Kidney (tissue), 14 donors: ENCODE results near the gene NRAP. TPM values are rescaled to one million over a fixed set of nuclear protein-coding genes. Genes with fewer than 3 reads are reported as not detected.
A peak's percentile ranks its signal among the peaks of the same experiment; 100 is the strongest.

Source experiments
- DNase-seq, 5 donors: peaks; one replicate each; pipeline ENCODE4 v3.0.0-alpha.2; 2013 to 2020
- FAIRE-seq: peaks from 2 replicates; lab custom pipeline; 2012; peaks lifted over from hg19 to GRCh38; lab: Jason Lieb, UNC
- H3K27ac ChIP-seq, 2 donors: one replicate each; pipeline ENCODE4 v1.7.0; 2013; ENCODE audit warnings: low read depth in 2 of 2, low read length in 2 of 2, inconsistent platforms in 1 of 2
- H3K27me3 ChIP-seq: one replicate; pipeline ENCODE4 v1.7.1; 2013; ENCODE audit warnings: low read length, inconsistent platforms; ENCODE audit not compliant: control insufficient read depth, insufficient read depth
- H3K36me3 ChIP-seq, 3 donors: one replicate each; pipeline versions ENCODE4 v1.7.0 to v1.7.1; 2013; ENCODE audit warnings: low read length in 3 of 3, control low read depth in 1 of 3, inconsistent platforms in 1 of 3; ENCODE audit not compliant: insufficient read depth in 3 of 3, control insufficient read depth in 2 of 3
- H3K4me1 ChIP-seq, 3 donors: one replicate each; pipeline versions ENCODE4 v1.7.0 to v1.7.1; 2013; ENCODE audit warnings: low read length in 3 of 3, inconsistent platforms in 1 of 3, low read depth in 1 of 3; ENCODE audit not compliant: control insufficient read depth in 2 of 3, insufficient read depth in 2 of 3
- H3K4me3 ChIP-seq, 3 donors: one replicate each; pipeline versions ENCODE4 v1.7.0 to v1.8.1; 2013; ENCODE audit warnings: low read length in 3 of 3, control low read depth in 1 of 3, inconsistent platforms in 1 of 3
- H3K9ac ChIP-seq, 3 donors: one replicate each; pipeline versions ENCODE4 v1.7.0 to v1.7.1; 2013; ENCODE audit warnings: low read length in 3 of 3, control low read depth in 1 of 3, inconsistent platforms in 1 of 3
- H3K9me3 ChIP-seq, 3 donors: one replicate each; pipeline versions ENCODE4 v1.7.0 to v1.7.1; 2013; ENCODE audit warnings: low read length in 3 of 3, control low read depth in 1 of 3, inconsistent platforms in 1 of 3; ENCODE audit not compliant: control insufficient read depth in 2 of 3, insufficient read depth in 1 of 3
- intact Hi-C: fragments of 100-400 bp; cut with DNase I; formaldehyde crosslinking; loops from one replicate; pipeline ENCODE4 v1.11.1; 2022
- polyA plus RNA-seq: library from polyadenylated mRNA; stranded (reverse); fragments of 350-450 nt; fragmentation: Illumina TruSeq; extraction: RNeasy Lipid Tissue Mini Kit (QIAGEN cat#74804); gene quantifications from one replicate; pipeline ENCODE4 v1.2.3, GENCODE V29; 2014; ENCODE audit warnings: low read depth, low replicate concordance; ENCODE audit not compliant: insufficient read depth
- total RNA-seq: library from RNA; stranded (reverse); fragmentation: NEBNext Ultra II Directional; extraction: Animal tissue kit (Norgen Biotek cat#: 25700); gene quantifications from one replicate; pipeline ENCODE4 v1.2.1, GENCODE V29; 2021
- TF ChIP-seq, protein P1 (sequence below): IDR thresholded peaks from 3 replicates; pipeline ENCODE4 v1.5.1; 2012; ENCODE audit warnings: mild to moderate bottlenecking, moderate library complexity, borderline replicate concordance; ENCODE audit not compliant: insufficient read depth; ENCODE audit errors: extremely low read depth
- donor health status: control.
- donor health status: control.
- donor health status: control.
- donor health status: control.
- donor health status: control.
- donor health status: DM: yes; HTN: yes; CAD: no.
- donor health status: Normal renal cell carcinoma (clear cell type).

The NRAP gene
- total and polyA plus RNA-seq, 2 donors from 2014 or later, result not detected

DNA sequence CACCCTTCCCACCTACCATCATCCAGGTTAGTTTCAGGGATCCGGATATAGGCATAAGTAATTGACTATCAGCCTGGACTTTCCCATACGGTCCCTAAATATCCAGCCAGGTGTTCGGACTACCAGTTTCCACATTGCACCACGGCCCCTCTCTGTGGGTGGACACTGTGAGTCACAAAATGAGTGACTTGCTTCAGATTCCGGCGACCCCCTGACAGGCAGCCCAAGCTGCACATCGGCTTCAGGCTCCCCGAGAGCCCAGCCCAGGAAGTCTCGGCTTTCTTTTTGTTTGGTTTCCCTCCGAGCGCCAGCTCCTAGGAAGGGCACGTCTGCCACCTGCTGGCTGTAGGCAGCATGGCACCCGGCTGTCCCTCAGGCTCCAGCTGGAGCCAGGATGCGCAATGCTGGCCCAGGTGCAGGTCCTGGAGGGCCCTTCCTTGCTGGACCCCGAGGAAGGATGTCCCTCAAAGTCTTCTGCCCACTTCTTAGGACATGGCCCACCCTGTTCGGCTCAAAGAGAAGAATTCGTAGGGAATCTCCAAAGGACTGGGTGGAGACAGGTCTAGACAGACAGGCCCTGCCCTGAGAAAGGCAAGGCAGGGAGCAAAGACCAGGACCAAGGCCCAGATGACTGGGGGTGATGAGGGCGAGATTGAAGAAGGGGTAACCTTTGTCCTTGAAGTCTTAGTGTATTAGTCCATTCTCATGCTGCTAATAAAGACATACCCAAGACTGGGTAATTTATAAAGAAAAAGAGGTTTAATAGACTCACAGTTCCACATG is 100.3 kb downstream of the NRAP start:
- TF ChIP-seq, protein P1, sequence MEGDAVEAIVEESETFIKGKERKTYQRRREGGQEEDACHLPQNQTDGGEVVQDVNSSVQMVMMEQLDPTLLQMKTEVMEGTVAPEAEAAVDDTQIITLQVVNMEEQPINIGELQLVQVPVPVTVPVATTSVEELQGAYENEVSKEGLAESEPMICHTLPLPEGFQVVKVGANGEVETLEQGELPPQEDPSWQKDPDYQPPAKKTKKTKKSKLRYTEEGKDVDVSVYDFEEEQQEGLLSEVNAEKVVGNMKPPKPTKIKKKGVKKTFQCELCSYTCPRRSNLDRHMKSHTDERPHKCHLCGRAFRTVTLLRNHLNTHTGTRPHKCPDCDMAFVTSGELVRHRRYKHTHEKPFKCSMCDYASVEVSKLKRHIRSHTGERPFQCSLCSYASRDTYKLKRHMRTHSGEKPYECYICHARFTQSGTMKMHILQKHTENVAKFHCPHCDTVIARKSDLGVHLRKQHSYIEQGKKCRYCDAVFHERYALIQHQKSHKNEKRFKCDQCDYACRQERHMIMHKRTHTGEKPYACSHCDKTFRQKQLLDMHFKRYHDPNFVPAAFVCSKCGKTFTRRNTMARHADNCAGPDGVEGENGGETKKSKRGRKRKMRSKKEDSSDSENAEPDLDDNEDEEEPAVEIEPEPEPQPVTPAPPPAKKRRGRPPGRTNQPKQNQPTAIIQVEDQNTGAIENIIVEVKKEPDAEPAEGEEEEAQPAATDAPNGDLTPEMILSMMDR, result peak; percentile 99
- Histone ChIP-seq H3K9me3 (no peaks in the 10 kb centered on the region), H3K4me1 (peaks cover 0 to 3% (median 0%) of the 10 kb centered on the region in 3 donors), H3K9ac (peak overlapping the region in 2 of 3 donors; percentile 36 to 45), H3K27ac (no peak overlapping the region), H3K27me3 (no peaks in the 10 kb centered on the region), H3K4me3 (peak overlapping the region; percentile 45 to 77 (median 65)), H3K36me3 (no peaks in the 10 kb centered on the region)
- intact Hi-C loops, result no loop called here
- DNase-seq (peak; percentile 80 to 89 (median 85)), FAIRE-seq (no peak)

GRCh38 chr10:113562704-113563103 is 101.1 kb downstream of the NRAP start:
- no peaks in the 10 kb centered on the region for H3K27me3 ChIP-seq
- no peaks in the 10 kb centered on the region for H3K9me3 ChIP-seq
- H3K9ac ChIP-seq, result no peak overlapping the region
- TF ChIP-seq, protein P1, result no peak
- no peak for DNase-seq
- no peak for FAIRE-seq
- H3K4me1 ChIP-seq, result peaks cover 0 to 3% (median 0%) of the 10 kb centered on the region in 3 donors
- H3K36me3 ChIP-seq, result no peaks in the 10 kb centered on the region
- intact Hi-C loops, result no loop called here
- H3K4me3 ChIP-seq, result no peak overlapping the region
- no peak overlapping the region for H3K27ac ChIP-seq

DNA sequence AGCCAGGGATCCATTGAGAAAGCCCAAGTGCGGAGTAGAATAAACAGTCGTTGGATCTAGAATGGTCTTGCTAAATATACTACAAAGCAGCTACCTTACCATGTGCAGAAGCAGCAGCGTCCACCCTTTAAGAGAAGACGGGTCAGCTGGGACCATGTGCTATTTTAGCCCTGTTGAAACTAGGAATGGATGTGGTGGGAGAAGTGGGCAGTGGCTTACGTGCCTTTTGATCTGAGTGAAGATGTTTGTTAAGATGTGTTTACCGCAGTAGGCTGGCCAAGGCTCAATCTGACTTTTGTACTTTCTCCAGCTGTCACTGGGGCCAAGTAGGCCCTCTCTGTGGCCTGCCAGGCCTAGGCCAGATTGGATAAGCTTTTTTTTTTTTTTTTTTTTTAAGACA is 101.8 kb downstream of the NRAP start:
- no peak overlapping the region for H3K27ac ChIP-seq
- H3K9ac ChIP-seq, result no peak overlapping the region
- no peak overlapping the region for H3K4me3 ChIP-seq
- TF ChIP-seq, protein P1, result no peak
- intact Hi-C loops, result no loop called here
- H3K9me3 ChIP-seq, result no peaks in the 10 kb centered on the region
- FAIRE-seq (no peak), DNase-seq (no peak)
- H3K36me3 ChIP-seq, result no peaks in the 10 kb centered on the region
- H3K27me3 ChIP-seq, result no peaks in the 10 kb centered on the region
- peaks cover 0 to 3% (median 0%) of the 10 kb centered on the region in 3 donors for H3K4me1 ChIP-seq
